T-cell (primary cell): ENCODE data around the gene GPS1. TPM values are rescaled to one million over a fixed set of nuclear protein-coding genes. Genes with fewer than 3 reads are reported as not detected.

Experiments used
- ATAC-seq, 4 experiments: fragments of 200-7000 bp in 3 of 4; fragments of 150-1000 bp in 1 of 4; cut with Tn5 transposase; replicated peaks in 1 of 4; 1 replicate in 3 of 4; 2 replicates in 1 of 4; pipeline ENCODE4 v1.10.0; 2021; ENCODE audit warnings: moderate library complexity in 3 of 4, mild to moderate bottlenecking in 2 of 4, moderate number of reproducible peaks in 1 of 4
- CTCF ChIA-PET, 2 donors: fragments of 300-600 bp; sonication (Branson Sonifier 250); formaldehyde crosslinking; loops; one replicate each; lab custom pipeline; 2022; ENCODE audit warnings: antibody characterized with exemption in 2 of 2; lab: Charles Lee
- POLR2A ChIA-PET, 2 donors: fragments of 300-600 bp; sonication (Branson Sonifier 250); formaldehyde crosslinking; loops; one replicate each; lab custom pipeline; 2022; ENCODE audit warnings: antibody characterized with exemption in 2 of 2; lab: Charles Lee
- DNase-seq, 35 experiments: peaks; one replicate each; pipeline versions ENCODE4 v3.0.0 to v3.0.0-alpha.2; 2013 to 2023
- H3K27ac ChIP-seq: one replicate; pipeline ENCODE4 v1.5.1; 2013; ENCODE audit warnings: low read length
- H3K27me3 ChIP-seq, 2 experiments: replicated peaks in 1 of 2; 1 replicate in 1 of 2; 2 replicates in 1 of 2; pipeline versions ENCODE4 v1.6.1 to v1.7.0; 2013; ENCODE audit warnings: low read length in 1 of 2, mixed read lengths in 1 of 2; ENCODE audit not compliant: control insufficient read depth in 2 of 2, insufficient read depth in 2 of 2; ENCODE audit errors: extremely low read depth in 1 of 2
- H3K36me3 ChIP-seq, 2 donors: 1 replicate in 1 of 2; 2 replicates in 1 of 2; pipeline versions ENCODE4 v1.6.1 to v1.7.0; 2013; ENCODE audit warnings: low read length in 1 of 2; ENCODE audit not compliant: control insufficient read depth in 2 of 2, insufficient read depth in 1 of 2; ENCODE audit errors: extremely low read depth in 1 of 2
- H3K4me1 ChIP-seq, 2 experiments: 1 replicate in 1 of 2; 2 replicates in 1 of 2; pipeline versions ENCODE4 v1.6.1 to v1.7.0; 2013; ENCODE audit warnings: low read length in 2 of 2, mixed read lengths in 1 of 2; ENCODE audit not compliant: insufficient read depth in 2 of 2, control insufficient read depth in 1 of 2; ENCODE audit errors: extremely low read depth in 1 of 2
- H3K4me3 ChIP-seq, 2 donors: 1 replicate in 1 of 2; 2 replicates in 1 of 2; pipeline versions ENCODE4 v1.5.1 to v1.7.0; 2013; ENCODE audit warnings: mild to moderate bottlenecking in 2 of 2, low read length in 1 of 2, moderate library complexity in 1 of 2; ENCODE audit not compliant: control insufficient read depth in 1 of 2; ENCODE audit errors: extremely low read depth in 1 of 2
- H3K9me3 ChIP-seq: 2 replicates; pipeline ENCODE4 v1.7.0; 2013
- H3K27ac Mint-ChIP-seq, 2 donors: one replicate each; pipeline ENCODE4 v1.8.0; 2020 to 2021; ENCODE audit warnings: mild to moderate bottlenecking in 2 of 2, mixed read lengths in 2 of 2
- H3K27me3 Mint-ChIP-seq, 2 donors: one replicate each; pipeline ENCODE4 v1.8.0; 2021 to 2022; ENCODE audit warnings: mixed read lengths in 2 of 2
- H3K36me3 Mint-ChIP-seq: one replicate; pipeline ENCODE4 v1.8.0; 2021; ENCODE audit warnings: mixed read lengths
- H3K4me1 Mint-ChIP-seq, 3 donors: one replicate each; pipeline ENCODE4 v1.8.0; 2020 to 2022; ENCODE audit warnings: mixed read lengths in 3 of 3, mild to moderate bottlenecking in 1 of 3
- H3K4me3 Mint-ChIP-seq, 3 donors: one replicate each; pipeline ENCODE4 v1.8.0; 2020 to 2022; ENCODE audit warnings: mild to moderate bottlenecking in 3 of 3, mixed read lengths in 3 of 3, moderate library complexity in 3 of 3
- H3K9me3 Mint-ChIP-seq, 3 donors: one replicate each; pipeline ENCODE4 v1.8.0; 2020 to 2022; ENCODE audit warnings: mixed read lengths in 3 of 3
- WGBS: methylation state at CpG from one replicate; pipeline ENCODE4 v1.1.5; 2013; ENCODE audit warnings: missing lambda C conversion rate; ENCODE audit not compliant: insufficient coverage; 5-methylcytosine and 5-hydroxymethylcytosine counted together
- total RNA-seq, 35 experiments: library from RNA in 6 of 35; stranded (reverse) in 6 of 35; fragments of 120-200 nt in 1 of 35; gene quantifications; one replicate each; pipeline versions ENCODE4 v1.2.1 to v1.2.4 and lab custom pipeline; 2013 to 2026

GPS1 gene
- total RNA-seq, 5 donors from 2014 or later (not counting 1 experiment from before 2014, with no cell fraction given): 75.3 to 117 (median 98.0) TPM

DNA sequence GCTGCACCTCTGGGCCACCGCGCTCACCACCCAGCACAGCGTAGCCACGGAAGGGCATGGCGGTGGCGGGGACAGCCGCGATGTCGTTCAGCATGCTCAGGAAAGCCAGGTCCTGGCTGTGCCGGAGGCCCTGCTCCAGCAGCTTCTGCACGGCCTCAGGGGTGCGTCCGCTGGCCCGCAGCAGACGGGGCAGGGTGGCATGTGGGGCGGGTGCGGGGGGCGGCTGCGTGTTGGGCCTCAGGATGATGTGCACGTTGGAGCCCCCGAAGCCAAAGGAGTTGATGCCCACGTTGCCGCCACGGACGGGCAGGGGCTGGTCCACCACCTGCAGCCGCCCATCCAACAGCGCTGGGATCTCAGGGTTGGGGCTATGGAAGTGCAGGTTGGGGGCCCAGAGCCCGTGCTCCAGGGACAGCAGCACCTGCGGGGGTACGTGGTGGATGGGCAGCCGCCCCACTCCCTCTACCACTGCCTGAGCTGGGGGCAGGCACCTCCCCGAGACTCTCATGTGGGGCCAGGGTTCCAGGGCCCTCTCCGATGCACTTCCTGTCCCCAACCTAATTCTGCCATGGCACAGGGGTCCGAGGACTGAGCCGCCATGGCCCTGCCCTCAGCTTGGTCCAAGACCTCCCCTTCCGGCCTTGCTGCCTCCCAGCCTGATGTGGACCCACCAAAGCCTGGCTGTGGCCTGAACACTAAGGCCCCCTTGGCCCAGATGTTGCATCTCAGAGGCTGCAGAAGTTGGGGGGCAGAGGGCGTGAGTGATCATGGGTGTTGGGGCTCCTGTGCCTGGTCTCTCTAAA is 39.8 kb downstream of the GPS1 start:
- Mint-ChIP-seq H3K4me3 (no peak overlapping the region), H3K36me3 (peaks cover 4% of the 10 kb centered on the region), H3K4me1 (peaks cover 2 to 5% (median 2%) of the 10 kb centered on the region in 3 donors), H3K27ac (no peak overlapping the region), H3K9me3 (no peaks in the 10 kb centered on the region), H3K27me3 (no peaks in the 10 kb centered on the region)
- H3K36me3 ChIP-seq: peaks cover 25 to 84% of the 10 kb centered on the region in 2 donors
- ATAC-seq: no peak
- DNase-seq: no peak
- WGBS: 98% methylated on average over 32 of the region's 37 CpGs
- no peaks in the 10 kb centered on the region for H3K27me3 ChIP-seq
- no peak overlapping the region for H3K27ac ChIP-seq
- no peak overlapping the region for H3K4me3 ChIP-seq
- no peaks in the 10 kb centered on the region for H3K9me3 ChIP-seq
- H3K4me1 ChIP-seq: peaks cover 0 to 10% of the 10 kb centered on the region in 2 experiments
- ChIA-PET CTCF (no interaction called here), POLR2A (no interaction called here)

DNA sequence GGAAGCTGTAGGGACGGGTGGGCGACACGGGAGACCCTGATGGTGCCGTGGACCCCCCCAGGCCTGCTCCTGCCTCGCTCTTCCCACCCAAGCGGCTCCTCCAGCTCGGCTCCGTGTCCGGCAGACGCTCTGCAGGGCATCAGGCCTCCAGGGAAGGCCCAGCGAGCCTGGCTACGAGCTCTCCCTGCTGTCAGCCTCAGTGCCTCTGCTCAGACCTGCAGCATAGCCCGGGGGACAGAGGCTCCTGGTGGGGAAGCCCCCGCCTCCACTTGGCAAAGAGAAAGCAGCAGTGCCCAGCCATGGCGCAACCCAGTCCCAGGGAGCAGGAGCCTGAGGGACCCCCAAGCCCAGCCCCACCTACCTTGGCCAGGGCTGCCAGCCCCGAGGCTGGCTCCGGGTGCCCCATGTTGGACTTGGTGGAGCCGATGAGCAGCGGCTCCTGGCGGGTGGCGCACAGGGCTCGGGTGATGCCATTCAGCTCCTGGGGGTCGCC is 40.4 kb downstream of the GPS1 start:
- 96% methylated on average over 19 of the region's 23 CpGs for WGBS
- Histone ChIP-seq H3K36me3 (peaks cover 25 to 79% of the 10 kb centered on the region in 2 donors), H3K9me3 (no peaks in the 10 kb centered on the region), H3K27me3 (no peaks in the 10 kb centered on the region), H3K27ac (no peak overlapping the region), H3K4me3 (no peak overlapping the region), H3K4me1 (peaks cover 4 to 17% of the 10 kb centered on the region in 2 experiments)
- H3K4me3 Mint-ChIP-seq: no peak overlapping the region
- no peaks in the 10 kb centered on the region for H3K27me3 Mint-ChIP-seq
- ATAC-seq (no peak), DNase-seq (no peak)
- peaks cover 2 to 5% (median 2%) of the 10 kb centered on the region in 3 donors for H3K4me1 Mint-ChIP-seq
- no peaks in the 10 kb centered on the region for H3K9me3 Mint-ChIP-seq
- H3K27ac Mint-ChIP-seq: no peak overlapping the region
- peaks cover 4% of the 10 kb centered on the region for H3K36me3 Mint-ChIP-seq
- ChIA-PET POLR2A (interaction anchor here (0.5 to 0.8 kb wide), 2 partner anchors 74 to 284 kb away, joined by 3 to 5 read pairs; no protein-coding TSS in a partner anchor), CTCF (no interaction called here)

DNA sequence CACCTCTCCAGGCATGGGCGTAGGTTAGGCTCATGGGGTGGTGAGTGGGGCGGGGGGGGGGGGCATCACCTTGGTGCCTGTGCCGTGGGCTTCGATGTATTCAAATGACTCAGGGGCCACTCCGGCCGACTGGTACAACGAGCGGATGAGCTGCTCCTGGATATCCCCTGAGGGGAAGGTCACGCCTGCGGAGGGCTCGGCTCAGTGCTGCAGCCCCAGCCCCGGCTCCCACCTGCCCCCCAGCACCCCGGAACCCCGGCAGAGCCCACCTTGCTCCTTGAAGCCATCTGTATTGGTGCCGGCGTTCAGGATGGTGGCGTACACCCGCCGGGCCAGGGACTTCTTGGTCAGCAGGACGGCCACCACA is 40.9 kb downstream of the GPS1 start:
- H3K4me3 Mint-ChIP-seq: no peak overlapping the region
- DNase-seq (no peak), ATAC-seq (no peak)
- no peak overlapping the region for H3K27ac Mint-ChIP-seq
- Histone ChIP-seq H3K27me3 (no peaks in the 10 kb centered on the region), H3K4me1 (peaks cover 5 to 18% of the 10 kb centered on the region in 2 experiments), H3K36me3 (peaks cover 25 to 75% of the 10 kb centered on the region in 2 donors), H3K9me3 (no peaks in the 10 kb centered on the region), H3K27ac (no peak overlapping the region), H3K4me3 (no peak overlapping the region)
- ChIA-PET CTCF (interaction anchor here in 1 of 2 donors (0.6 kb wide), 1 partner anchor 208 kb away, joined by 3 read pairs; no protein-coding TSS in a partner anchor), POLR2A (interaction anchor here in 1 of 2 donors (0.7 to 0.8 kb wide), 2 partner anchors 73 to 349 kb away, joined by 3 to 8 read pairs; no protein-coding TSS in a partner anchor)
- H3K27me3 Mint-ChIP-seq: no peaks in the 10 kb centered on the region
- WGBS: 94% methylated on average over 16 of the region's 20 CpGs
- peaks cover 2 to 5% (median 2%) of the 10 kb centered on the region in 3 donors for H3K4me1 Mint-ChIP-seq
- peaks cover 4% of the 10 kb centered on the region for H3K36me3 Mint-ChIP-seq
- H3K9me3 Mint-ChIP-seq: no peaks in the 10 kb centered on the region

DNA sequence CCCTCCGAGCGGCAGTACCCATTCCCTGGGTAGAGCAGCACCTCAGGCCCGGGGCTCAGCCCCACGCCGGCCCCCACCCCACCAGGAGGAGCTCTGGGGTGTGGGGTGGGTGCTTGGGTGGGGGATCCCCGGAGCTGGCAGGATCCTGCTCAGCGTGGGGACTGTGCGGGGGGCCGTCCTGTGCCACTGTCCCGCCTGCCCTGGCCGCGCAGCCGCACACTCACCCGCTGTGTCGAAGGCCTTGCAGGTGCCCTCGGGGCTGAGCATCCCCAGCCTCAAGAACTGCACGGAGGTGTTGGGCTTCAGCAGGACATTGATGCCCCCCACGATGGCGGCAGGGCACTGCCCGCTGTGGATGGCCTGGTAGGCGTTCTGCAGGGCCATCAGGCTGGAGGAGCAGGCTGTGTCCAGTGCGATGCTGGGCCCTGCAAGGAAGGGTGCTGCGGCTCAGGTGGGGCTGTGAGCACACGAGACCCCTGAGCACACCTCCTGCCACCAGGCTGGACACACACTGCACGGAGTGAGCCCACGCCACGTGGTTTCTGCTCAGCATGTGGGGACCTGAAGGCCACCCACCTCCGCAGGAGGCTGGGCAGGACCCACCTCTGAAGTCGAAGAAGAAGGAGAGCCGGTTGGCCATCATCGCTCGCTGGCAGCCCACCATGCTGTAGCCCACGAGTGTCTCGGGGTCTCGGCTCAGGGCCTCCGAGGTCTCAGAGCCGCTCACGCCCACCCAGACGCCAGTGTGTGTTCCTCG is 41.5 kb downstream of the GPS1 start:
- Histone ChIP-seq H3K27me3 (no peaks in the 10 kb centered on the region), H3K36me3 (peaks cover 25 to 71% of the 10 kb centered on the region in 2 donors), H3K9me3 (no peaks in the 10 kb centered on the region), H3K4me3 (no peak overlapping the region), H3K4me1 (peaks cover 5 to 18% of the 10 kb centered on the region in 2 experiments), H3K27ac (no peak overlapping the region)
- ATAC-seq (no peak), DNase-seq (peak in 2 of 35 experiments; percentile 1 to 3)
- CTCF ChIA-PET: interaction anchor here in 1 of 2 donors (0.6 kb wide), 1 partner anchor 208 kb away, joined by 3 read pairs; no protein-coding TSS in a partner anchor
- H3K27me3 Mint-ChIP-seq: no peaks in the 10 kb centered on the region
- H3K4me1 Mint-ChIP-seq: peaks cover 2 to 5% (median 2%) of the 10 kb centered on the region in 3 donors
- POLR2A ChIA-PET: interaction anchor here in 1 of 2 donors (0.7 to 0.8 kb wide), 2 partner anchors 73 to 349 kb away, joined by 3 to 8 read pairs; no protein-coding TSS in a partner anchor
- peaks cover 4% of the 10 kb centered on the region for H3K36me3 Mint-ChIP-seq
- 98% methylated on average over 34 of the region's 40 CpGs for WGBS
- H3K27ac Mint-ChIP-seq: no peak overlapping the region
- no peaks in the 10 kb centered on the region for H3K9me3 Mint-ChIP-seq
- no peak overlapping the region for H3K4me3 Mint-ChIP-seq

DNA sequence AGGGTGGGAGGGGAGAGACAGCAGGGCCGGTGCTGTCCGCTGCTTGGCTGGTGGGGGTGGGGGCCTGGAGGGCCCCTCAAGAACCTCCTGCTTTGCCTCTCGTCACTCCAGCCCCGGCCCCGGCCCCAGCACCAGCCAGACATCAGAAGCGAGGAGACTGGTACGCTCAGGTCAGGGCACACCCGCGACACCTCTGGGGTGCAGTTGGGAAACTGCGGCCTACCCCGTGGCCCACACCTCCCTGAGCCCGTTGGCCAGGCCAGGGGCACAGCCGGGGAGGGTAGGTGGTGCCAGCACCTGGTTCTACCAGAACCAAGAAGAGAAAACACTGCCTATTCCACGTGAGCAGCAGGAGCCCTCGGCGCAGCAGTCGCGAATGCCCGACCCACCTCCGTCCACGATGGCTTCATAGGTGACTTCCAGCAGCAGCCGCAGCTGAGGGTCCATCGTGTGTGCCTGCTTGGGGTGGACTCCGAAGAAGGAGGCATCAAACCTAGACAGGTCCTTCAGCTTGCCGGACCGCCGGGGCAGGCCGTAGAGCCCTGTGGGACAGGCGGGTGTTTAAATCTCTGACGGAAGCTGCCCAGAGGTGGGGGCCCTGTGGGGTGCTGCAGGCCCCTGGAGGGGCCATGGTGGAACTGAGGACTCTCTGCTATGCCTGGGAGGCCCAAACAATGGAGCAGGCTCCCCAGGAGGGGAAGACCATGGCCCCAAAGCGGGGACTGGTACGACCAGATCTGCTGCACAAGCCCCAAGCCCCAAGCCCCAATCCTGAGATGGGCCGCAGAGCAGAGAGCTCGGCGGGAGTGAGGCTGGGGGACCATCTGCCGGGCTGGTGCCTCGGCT is 43.5 kb downstream of the GPS1 start:
- DNase-seq (no peak), ATAC-seq (no peak)
- H3K36me3 Mint-ChIP-seq: peaks cover 4% of the 10 kb centered on the region
- Histone ChIP-seq H3K4me1 (peaks cover 10 to 28% of the 10 kb centered on the region in 2 experiments), H3K36me3 (peaks cover 25 to 51% of the 10 kb centered on the region in 2 donors), H3K27ac (no peak overlapping the region), H3K4me3 (no peak overlapping the region), H3K27me3 (no peaks in the 10 kb centered on the region), H3K9me3 (no peaks in the 10 kb centered on the region)
- 94% methylated on average over 31 of the region's 37 CpGs for WGBS
- ChIA-PET CTCF (no interaction called here), POLR2A (interaction anchor here in 1 of 2 donors (0.6 to 0.7 kb wide), 2 partner anchors 17 to 64 kb away, joined by 3 to 4 read pairs; no protein-coding TSS in a partner anchor)
- no peaks in the 10 kb centered on the region for H3K9me3 Mint-ChIP-seq
- no peaks in the 10 kb centered on the region for H3K27me3 Mint-ChIP-seq
- peak overlapping the region in 2 of 3 donors; percentile 47 to 61 for H3K4me3 Mint-ChIP-seq
- H3K27ac Mint-ChIP-seq: no peak overlapping the region
- H3K4me1 Mint-ChIP-seq: peaks cover 4 to 13% (median 10%) of the 10 kb centered on the region in 3 donors
